ENCODE data around the gene LBX1.

Gene LBX1

GRCh38 chr10:101224910-101225823, 4.1 kb downstream of the LBX1 start:
- Histone ChIP-seq H3K36me3 (ENCODE audit: control insufficient read depth, insufficient read depth, low read length) (no peaks in the 10 kb centered on the region), H3K9me3 (ENCODE audit: control insufficient read depth, low read length) (no peaks in the 10 kb centered on the region), H3K27ac (ENCODE audit: insufficient read depth, low read length, poor library complexity, severe bottlenecking) (no peak overlapping the region), H3K4me1 (ENCODE audit: control insufficient read depth, insufficient read depth, low read length, poor library complexity, severe bottlenecking) (peaks cover 70% of the 10 kb centered on the region), H3K27me3 (replicated peaks; ENCODE audit: control insufficient read depth, insufficient read depth, low read length, poor library complexity, severe bottlenecking) (peaks cover 89% of the 10 kb centered on the region), H3K4me3 (ENCODE audit: insufficient read depth, low read depth, low read length, poor library complexity, severe bottlenecking) (peak overlapping the region; percentile 44)
- DNase-seq, result no peak

GRCh38 chr10:101224060-101224909, 5.0 kb downstream of the LBX1 start:
- no peak overlapping the region for H3K27ac ChIP-seq (ENCODE audit: insufficient read depth, low read length, poor library complexity, severe bottlenecking)
- peaks cover 61% of the 10 kb centered on the region for H3K4me1 ChIP-seq (ENCODE audit: control insufficient read depth, insufficient read depth, low read length, poor library complexity, severe bottlenecking)
- H3K4me3 ChIP-seq (ENCODE audit: insufficient read depth, low read depth, low read length, poor library complexity, severe bottlenecking), result no peak overlapping the region
- H3K9me3 ChIP-seq (ENCODE audit: control insufficient read depth, low read length), result no peaks in the 10 kb centered on the region
- peaks cover 89% of the 10 kb centered on the region for H3K27me3 ChIP-seq (replicated peaks; ENCODE audit: control insufficient read depth, insufficient read depth, low read length, poor library complexity, severe bottlenecking)
- no peak for DNase-seq
- no peaks in the 10 kb centered on the region for H3K36me3 ChIP-seq (ENCODE audit: control insufficient read depth, insufficient read depth, low read length)

GRCh38 chr10:101223274-101224059, 5.8 kb downstream of the LBX1 start:
- Histone ChIP-seq H3K4me3 (ENCODE audit: insufficient read depth, low read depth, low read length, poor library complexity, severe bottlenecking) (peak overlapping the region; percentile 46), H3K4me1 (ENCODE audit: control insufficient read depth, insufficient read depth, low read length, poor library complexity, severe bottlenecking) (peaks cover 57% of the 10 kb centered on the region), H3K9me3 (ENCODE audit: control insufficient read depth, low read length) (no peaks in the 10 kb centered on the region), H3K27me3 (replicated peaks; ENCODE audit: control insufficient read depth, insufficient read depth, low read length, poor library complexity, severe bottlenecking) (peaks cover 90% of the 10 kb centered on the region), H3K36me3 (ENCODE audit: control insufficient read depth, insufficient read depth, low read length) (no peaks in the 10 kb centered on the region), H3K27ac (ENCODE audit: insufficient read depth, low read length, poor library complexity, severe bottlenecking) (no peak overlapping the region)
- DNase-seq, result no peak

- H3K4me1 ChIP-seq (ENCODE audit: control insufficient read depth, insufficient read depth, low read length, poor library complexity, severe bottlenecking), result peaks cover 56% of the 10 kb centered on the region
- H3K27me3 ChIP-seq (replicated peaks; ENCODE audit: control insufficient read depth, insufficient read depth, low read length, poor library complexity, severe bottlenecking), result peaks cover 90% of the 10 kb centered on the region
- no peaks in the 10 kb centered on the region for H3K9me3 ChIP-seq (ENCODE audit: control insufficient read depth, low read length)
- no peak for DNase-seq
- H3K4me3 ChIP-seq (ENCODE audit: insufficient read depth, low read depth, low read length, poor library complexity, severe bottlenecking), result peak overlapping the region; percentile 46
- H3K27ac ChIP-seq (ENCODE audit: insufficient read depth, low read length, poor library complexity, severe bottlenecking), result no peak overlapping the region
- H3K36me3 ChIP-seq (ENCODE audit: control insufficient read depth, insufficient read depth, low read length), result no peaks in the 10 kb centered on the region
These were observed 6.5 kb downstream of the LBX1 start for GRCh38 chr10:101222683-101223273.

GRCh38 chr10:101221963-101222531, 7.2 kb downstream of the LBX1 start:
- Histone ChIP-seq H3K27ac (ENCODE audit: insufficient read depth, low read length, poor library complexity, severe bottlenecking) (no peak overlapping the region), H3K9me3 (ENCODE audit: control insufficient read depth, low read length) (no peaks in the 10 kb centered on the region), H3K36me3 (ENCODE audit: control insufficient read depth, insufficient read depth, low read length) (no peaks in the 10 kb centered on the region), H3K4me3 (ENCODE audit: insufficient read depth, low read depth, low read length, poor library complexity, severe bottlenecking) (no peak overlapping the region), H3K4me1 (ENCODE audit: control insufficient read depth, insufficient read depth, low read length, poor library complexity, severe bottlenecking) (peaks cover 54% of the 10 kb centered on the region), H3K27me3 (replicated peaks; ENCODE audit: control insufficient read depth, insufficient read depth, low read length, poor library complexity, severe bottlenecking) (peaks cover 90% of the 10 kb centered on the region)
- no peak for DNase-seq

- H3K9me3 ChIP-seq (ENCODE audit: control insufficient read depth, low read length), result no peaks in the 10 kb centered on the region
- H3K36me3 ChIP-seq (ENCODE audit: control insufficient read depth, insufficient read depth, low read length), result no peaks in the 10 kb centered on the region
- no peak for DNase-seq
- H3K4me1 ChIP-seq (ENCODE audit: control insufficient read depth, insufficient read depth, low read length, poor library complexity, severe bottlenecking), result peaks cover 55% of the 10 kb centered on the region
- no peak overlapping the region for H3K4me3 ChIP-seq (ENCODE audit: insufficient read depth, low read depth, low read length, poor library complexity, severe bottlenecking)
- no peak overlapping the region for H3K27ac ChIP-seq (ENCODE audit: insufficient read depth, low read length, poor library complexity, severe bottlenecking)
- H3K27me3 ChIP-seq (replicated peaks; ENCODE audit: control insufficient read depth, insufficient read depth, low read length, poor library complexity, severe bottlenecking), result peaks cover 90% of the 10 kb centered on the region
These were observed 7.7 kb downstream of the LBX1 start for GRCh38 chr10:101221549-101221948.

- Histone ChIP-seq H3K9me3 (ENCODE audit: control insufficient read depth, low read length) (no peaks in the 10 kb centered on the region), H3K4me1 (ENCODE audit: control insufficient read depth, insufficient read depth, low read length, poor library complexity, severe bottlenecking) (peaks cover 55% of the 10 kb centered on the region)
These were observed 9.3 kb downstream of the LBX1 start for GRCh38 chr10:101219946-101220451.

GRCh38 chr10:101219139-101219945, 9.9 kb downstream of the LBX1 start:
- peaks cover 89% of the 10 kb centered on the region for H3K27me3 ChIP-seq (replicated peaks; ENCODE audit: control insufficient read depth, insufficient read depth, low read length, poor library complexity, severe bottlenecking)
- no peaks in the 10 kb centered on the region for H3K36me3 ChIP-seq (ENCODE audit: control insufficient read depth, insufficient read depth, low read length)
- H3K4me1 ChIP-seq (ENCODE audit: control insufficient read depth, insufficient read depth, low read length, poor library complexity, severe bottlenecking), result peaks cover 55% of the 10 kb centered on the region
- no peak for DNase-seq
- no peak overlapping the region for H3K27ac ChIP-seq (ENCODE audit: insufficient read depth, low read length, poor library complexity, severe bottlenecking)
- no peaks in the 10 kb centered on the region for H3K9me3 ChIP-seq (ENCODE audit: control insufficient read depth, low read length)
- H3K4me3 ChIP-seq (ENCODE audit: insufficient read depth, low read depth, low read length, poor library complexity, severe bottlenecking), result no peak overlapping the region

More at GRCh38 chr10:101219946-101220451, 9.3 kb downstream of the LBX1 start:
- no peaks in the 10 kb centered on the region for H3K36me3 ChIP-seq (ENCODE audit: control insufficient read depth, insufficient read depth, low read length)
- H3K27ac ChIP-seq (ENCODE audit: insufficient read depth, low read length, poor library complexity, severe bottlenecking), result no peak overlapping the region
- no peak overlapping the region for H3K4me3 ChIP-seq (ENCODE audit: insufficient read depth, low read depth, low read length, poor library complexity, severe bottlenecking)
- no peak for DNase-seq
- peaks cover 90% of the 10 kb centered on the region for H3K27me3 ChIP-seq (replicated peaks; ENCODE audit: control insufficient read depth, insufficient read depth, low read length, poor library complexity, severe bottlenecking)
